HK-2 (cell line): ENCODE measurements around the gene CFAP119.
A peak's percentile ranks its signal among the peaks of the same experiment; 100 is the strongest.

Experiments
- DNase-seq: peaks from one replicate; pipeline ENCODE4 v3.0.0-alpha.2; 2018; ENCODE audit not compliant: unreplicated experiment

The CFAP119 gene

DNA sequence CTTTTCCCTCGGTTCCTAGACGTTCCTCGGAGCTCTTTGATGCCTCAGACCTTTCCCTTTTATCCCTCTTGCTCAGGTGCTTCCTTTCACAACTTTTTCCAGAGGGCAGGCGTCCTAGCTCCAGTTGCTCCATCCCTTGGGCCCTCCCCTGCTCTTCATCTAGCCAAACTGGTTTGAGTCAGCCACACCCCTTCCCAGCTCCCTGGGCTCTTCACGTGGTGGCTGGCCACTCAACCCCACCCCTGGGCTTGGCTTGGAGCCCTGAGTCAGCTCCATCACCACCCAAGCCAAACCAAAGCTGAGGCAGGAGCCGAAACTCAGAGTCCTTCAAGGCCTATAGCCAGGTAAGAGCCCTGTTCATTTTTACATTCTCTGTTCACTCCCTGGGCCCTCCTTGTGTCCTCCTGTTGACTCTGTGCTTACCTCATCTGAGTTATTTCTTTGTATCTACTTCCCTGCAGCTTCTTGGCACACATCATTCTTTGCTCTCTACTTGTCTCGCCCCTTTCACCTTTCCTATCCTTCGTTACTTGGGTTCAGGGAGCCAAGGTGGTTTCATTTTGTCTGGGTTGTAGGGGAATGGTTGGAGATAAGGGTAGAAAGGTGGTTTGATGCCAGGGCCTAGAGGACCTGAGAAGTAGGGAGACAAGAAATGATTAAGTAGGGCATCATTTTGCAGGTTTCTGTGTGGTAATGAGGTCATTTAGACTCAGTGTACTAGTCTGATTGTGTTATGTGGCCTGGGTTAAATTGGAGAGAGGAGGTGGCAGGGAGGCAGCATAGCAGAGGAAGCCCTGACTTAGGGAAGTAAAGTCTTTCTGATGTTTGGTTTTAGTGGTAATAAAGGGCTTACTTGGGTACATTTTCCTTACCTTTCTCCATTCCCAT, 21.3 kb downstream of the CFAP119 start:
- DNase-seq: peak; percentile 84

GRCh38 chr16:30738984-30739951, 22.6 kb downstream of the CFAP119 start:
- no peak for DNase-seq

GRCh38 chr16:30737794-30738648, 23.8 kb downstream of the CFAP119 start:
- DNase-seq: no peak

DNA sequence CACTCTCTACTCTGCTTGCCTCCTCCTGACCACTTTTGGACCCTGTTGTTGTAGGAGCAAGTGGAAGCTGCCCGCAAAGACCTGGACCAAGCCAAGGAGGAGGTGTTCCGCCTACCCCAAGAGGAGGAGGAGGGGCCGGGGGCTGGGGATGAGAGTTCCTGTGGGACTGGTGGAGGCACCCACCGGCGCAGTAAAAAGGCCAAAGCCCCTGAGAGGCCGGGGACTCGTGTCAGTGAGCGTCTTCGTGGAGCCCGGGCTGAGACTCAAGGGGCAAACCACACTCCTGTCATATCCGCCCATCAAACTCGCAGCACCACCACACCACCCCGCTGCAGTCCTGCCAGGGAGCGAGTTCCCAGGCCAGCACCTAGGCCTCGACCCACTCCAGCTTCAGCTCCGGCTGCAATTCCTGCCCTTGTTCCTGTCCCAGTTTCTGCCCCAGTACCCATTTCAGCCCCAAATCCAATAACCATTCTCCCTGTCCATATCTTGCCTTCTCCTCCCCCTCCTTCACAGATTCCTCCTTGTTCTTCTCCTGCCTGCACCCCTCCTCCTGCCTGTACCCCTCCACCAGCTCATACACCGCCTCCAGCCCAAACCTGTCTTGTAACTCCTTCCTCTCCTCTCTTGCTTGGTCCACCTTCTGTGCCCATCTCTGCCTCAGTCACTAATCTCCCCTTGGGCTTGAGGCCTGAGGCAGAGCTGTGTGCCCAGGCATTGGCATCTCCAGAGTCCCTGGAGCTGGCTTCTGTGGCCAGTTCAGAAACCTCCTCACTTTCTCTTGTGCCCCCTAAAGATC, 24.7 kb downstream of the CFAP119 start:
- DNase-seq: no peak

DNA sequence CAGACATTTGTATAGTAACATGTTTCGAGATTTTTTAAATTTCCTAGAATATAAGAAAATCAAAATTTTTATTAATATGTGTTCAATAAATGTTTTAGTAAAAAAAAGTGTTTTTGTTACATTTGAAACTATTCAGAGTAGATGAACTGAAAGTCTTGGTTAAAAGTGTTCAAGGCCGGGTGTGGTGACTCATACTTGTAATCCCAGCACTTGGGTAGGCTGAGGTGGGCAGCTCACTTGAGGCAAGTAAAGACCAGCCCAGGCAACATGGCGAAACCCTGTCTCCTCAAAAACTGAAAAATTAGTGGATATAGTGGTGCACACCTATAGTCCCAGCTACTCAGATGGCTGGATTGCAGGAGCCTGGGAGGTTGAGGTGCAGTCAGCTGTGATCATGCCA, 30.5 kb downstream of the CFAP119 start:
- DNase-seq: no peak

- DNase-seq: no peak
These were observed 32.8 kb downstream of the CFAP119 start for GRCh38 chr16:30728899-30729672.

DNA sequence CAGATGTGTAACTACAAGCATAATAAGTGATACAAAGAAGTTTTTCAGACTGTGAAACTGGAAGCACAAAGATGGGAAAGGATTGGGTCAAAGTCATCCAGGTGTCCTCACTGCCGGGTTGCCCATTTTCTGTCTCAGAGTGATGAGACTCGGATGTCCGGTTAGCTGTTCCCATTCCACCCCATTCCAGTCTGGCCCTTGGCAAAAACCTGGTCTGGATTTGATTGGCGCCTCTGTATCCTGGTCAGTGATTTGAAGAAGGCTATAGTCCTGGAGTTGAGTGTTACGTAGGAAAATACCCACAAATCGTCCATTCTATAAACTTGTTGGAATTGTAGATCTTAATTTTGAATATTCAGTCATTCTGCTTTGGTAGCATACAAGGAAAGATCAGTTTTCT, 33.5 kb downstream of the CFAP119 start:
- no peak for DNase-seq

DNA sequence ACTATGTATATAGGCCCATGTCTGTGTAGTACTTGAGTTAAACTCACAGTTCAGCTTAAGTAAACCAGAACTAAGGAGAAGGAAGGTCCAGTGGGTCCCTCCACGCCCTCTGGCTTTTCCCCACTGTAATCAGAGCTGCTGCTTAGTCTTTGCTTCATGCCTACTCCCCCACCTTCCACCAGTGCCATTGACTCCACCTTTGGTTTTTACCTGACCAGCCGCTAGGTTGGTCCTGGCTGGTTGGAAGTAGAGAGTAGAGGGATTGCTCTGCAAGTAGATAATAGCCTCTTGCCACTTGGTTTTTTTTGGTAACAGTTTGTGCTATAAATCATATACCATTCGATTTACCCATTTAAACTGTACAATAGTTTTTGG, 36.5 kb downstream of the CFAP119 start:
- DNase-seq: no peak

- DNase-seq: no peak
These were observed 37.0 kb downstream of the CFAP119 start for GRCh38 chr16:30724641-30725417.

- no peak for DNase-seq
These were observed 38.0 kb downstream of the CFAP119 start for GRCh38 chr16:30723725-30724355.

GRCh38 chr16:30722916-30723315, 38.9 kb downstream of the CFAP119 start:
- no peak for DNase-seq

- DNase-seq: no peak
These were observed 39.4 kb downstream of the CFAP119 start for GRCh38 chr16:30722443-30722842.

- DNase-seq: no peak
These were observed 40.3 kb downstream of the CFAP119 start for GRCh38 chr16:30721606-30722005.

DNA sequence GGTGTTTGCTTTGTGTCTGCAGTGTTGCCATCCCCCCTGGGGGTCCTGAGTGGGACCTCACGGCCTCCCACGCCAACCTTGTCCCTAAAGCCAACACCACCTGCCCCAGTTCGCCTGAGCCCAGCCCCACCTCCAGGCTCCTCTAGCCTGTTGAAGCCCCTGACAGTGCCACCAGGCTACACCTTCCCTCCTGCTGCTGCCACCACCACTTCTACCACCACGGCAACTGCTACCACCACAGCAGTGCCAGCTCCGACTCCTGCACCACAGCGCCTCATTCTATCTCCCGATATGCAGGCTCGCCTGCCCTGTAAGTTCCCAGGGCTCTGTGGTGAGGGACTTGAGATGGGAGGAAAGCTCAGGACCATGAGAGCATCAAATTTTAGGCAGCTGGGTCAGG, 40.7 kb downstream of the CFAP119 start:
- DNase-seq: no peak

DNA sequence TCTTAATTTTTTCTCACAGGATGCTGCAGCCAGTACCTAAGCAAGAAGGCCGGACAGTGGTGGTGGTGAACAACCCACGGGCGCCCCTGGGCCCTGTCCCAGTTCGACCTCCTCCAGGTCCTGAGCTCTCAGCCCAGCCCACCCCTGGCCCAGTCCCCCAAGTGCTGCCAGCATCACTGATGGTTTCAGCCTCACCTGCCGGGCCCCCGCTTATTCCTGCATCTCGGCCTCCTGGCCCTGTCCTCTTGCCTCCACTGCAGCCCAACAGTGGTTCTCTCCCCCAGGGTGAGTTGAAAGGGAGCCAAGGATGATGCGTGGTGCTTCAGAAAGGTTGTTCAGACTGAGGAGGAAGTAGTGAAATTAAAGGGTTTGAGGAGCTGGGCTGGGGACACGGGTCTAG, 41.2 kb downstream of the CFAP119 start:
- no peak for DNase-seq

GRCh38 chr16:30720086-30720485, 41.8 kb downstream of the CFAP119 start:
- no peak for DNase-seq

- DNase-seq: no peak
These were observed 46.0 kb downstream of the CFAP119 start for GRCh38 chr16:30715750-30716445.

DNA sequence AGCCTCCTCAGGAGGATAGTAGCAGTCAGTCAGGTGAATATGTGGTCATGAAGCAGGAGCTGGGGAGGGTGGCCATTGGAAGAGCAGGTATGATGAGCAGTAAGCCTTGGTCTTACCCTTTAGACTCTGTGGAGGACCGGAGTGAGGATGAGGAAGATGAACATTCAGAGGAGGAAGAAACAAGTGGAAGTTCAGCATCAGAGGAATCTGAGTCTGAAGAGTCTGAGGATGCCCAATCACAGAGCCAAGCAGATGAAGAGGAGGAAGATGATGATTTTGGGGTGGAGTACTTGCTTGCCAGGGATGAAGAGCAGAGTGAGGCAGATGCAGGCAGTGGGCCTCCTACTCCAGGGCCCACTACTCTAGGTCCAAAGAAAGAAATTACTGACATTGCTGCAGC, 50.1 kb downstream of the CFAP119 start:
- DNase-seq: no peak
